HepG2 (cell line): ENCODE measurements around the gene SLC25A48. TPM values are rescaled to one million over a fixed set of nuclear protein-coding genes. Genes with fewer than 3 reads are reported as not detected.

ENCODE experiments used
- CBFB ChIP-seq: sonication (generic); formaldehyde crosslinking; IDR thresholded peaks from 2 replicates; pipeline ENCODE4 v1.4.0; 2020; ENCODE audit warnings: missing genetic modification reagents
- CBX2 ChIP-seq, 2 experiments: fragments of 200-600 bp in 1 of 2; sonication (generic); formaldehyde crosslinking in 1 of 2; IDR thresholded peaks; 2 replicates each; pipeline versions ENCODE4 v1.7.0 to v1.8.1; 2018 to 2022; ENCODE audit warnings: low read depth in 2 of 2, low read length in 1 of 2, mild to moderate bottlenecking in 1 of 2, missing genetic modification reagents in 1 of 2
- GATAD1 ChIP-seq: IDR thresholded peaks from 2 replicates; pipeline ENCODE4 v1.6.1; 2016; ENCODE audit warnings: missing genetic modification reagents, missing compliant biosample characterization
- MZF1 ChIP-seq: sonication (generic); formaldehyde crosslinking; IDR thresholded peaks from 2 replicates; pipeline ENCODE4 v1.8.1; 2023; ENCODE audit warnings: mild to moderate bottlenecking, missing genetic modification reagents, borderline replicate concordance
- NCOA2 ChIP-seq: sonication (generic); formaldehyde crosslinking; IDR thresholded peaks from 2 replicates; pipeline ENCODE4 v1.8.0; 2022; ENCODE audit warnings: inconsistent platforms
- NFKB2 ChIP-seq: sonication (generic); formaldehyde crosslinking; IDR thresholded peaks from 2 replicates; pipeline ENCODE4 v1.4.0; 2020; ENCODE audit warnings: missing genetic modification reagents, borderline replicate concordance
- RFXAP ChIP-seq: sonication (generic); formaldehyde crosslinking; IDR thresholded peaks from 2 replicates; pipeline ENCODE4 v1.4.0; 2020; ENCODE audit warnings: missing genetic modification reagents, borderline replicate concordance
- SMC3 ChIP-seq: IDR thresholded peaks from 2 replicates; pipeline ENCODE4 v1.6.1; 2011; ENCODE audit warnings: low read length, improper control_type of control experiment
- TCF12 ChIP-seq, 2 experiments: fragments of 450-650 bp in 1 of 2; sonication (generic) in 1 of 2; formaldehyde crosslinking in 1 of 2; IDR thresholded peaks; 2 replicates each; pipeline versions ENCODE4 v1.6.1 to v1.8.0; 2017 to 2022; ENCODE audit warnings: antibody characterized with exemption in 1 of 2, mild to moderate bottlenecking in 1 of 2, missing genetic modification reagents in 1 of 2, moderate library complexity in 1 of 2
- U2AF1 ChIP-seq: fragments of 200-400 bp; formaldehyde crosslinking; optimal IDR thresholded peaks from 2 replicates; pipeline ENCODE3; 2017; ENCODE audit warnings: mild to moderate bottlenecking, low read depth, low read length
- ZNF331 ChIP-seq: sonication (generic); formaldehyde crosslinking; IDR thresholded peaks from 2 replicates; pipeline ENCODE4 v1.4.0; 2020; ENCODE audit warnings: missing genetic modification reagents
- ZNF335 ChIP-seq: sonication (generic); formaldehyde crosslinking; IDR thresholded peaks from 2 replicates; pipeline ENCODE4 v1.4.0; 2020; ENCODE audit warnings: missing genetic modification reagents
- ZNF607 ChIP-seq: sonication (generic); formaldehyde crosslinking; IDR thresholded peaks from 2 replicates; pipeline ENCODE4 v1.5.1; 2020; ENCODE audit warnings: missing genetic modification reagents, mild to moderate bottlenecking, borderline replicate concordance
- ZNF615 ChIP-seq: sonication (generic); formaldehyde crosslinking; IDR thresholded peaks from 2 replicates; pipeline ENCODE4 v1.5.0; 2020; ENCODE audit warnings: mild to moderate bottlenecking, missing genetic modification reagents, borderline replicate concordance
- ZNF776 ChIP-seq: sonication (generic); formaldehyde crosslinking; IDR thresholded peaks from 2 replicates; pipeline ENCODE4 v1.4.0; 2020; ENCODE audit warnings: mild to moderate bottlenecking, missing genetic modification reagents
- polyA plus RNA-seq, 8 experiments: library from polyadenylated mRNA; depleted of rRNA in 3 of 8; stranded (reverse) in 7 of 8; unstranded in 1 of 8; fragments of >200 nt; fragmentation: Illumina TruSeq in 4 of 8; extraction: Trizol in 4 of 8; gene quantifications; 2 replicates each; pipeline versions ENCODE4 v1.2.1 to v1.2.3, GENCODE V29; 2011 to 2016; ENCODE audit warnings: low read depth in 4 of 8, missing spikeins in 1 of 8, mixed read lengths in 1 of 8; ENCODE audit not compliant: insufficient read depth in 1 of 8
- total RNA-seq, 5 experiments: library from RNA; depleted of rRNA; stranded (reverse); fragments of >200 nt; fragmentation: Illumina TruSeq; extraction: Trizol; gene quantifications; 2 replicates each; pipeline ENCODE4 v1.2.3, GENCODE V29; 2016; ENCODE audit warnings: low read depth in 1 of 5
- TF ChIP-seq, protein P1 (sequence below): sonication (generic); formaldehyde crosslinking; IDR thresholded peaks from 2 replicates; pipeline ENCODE4 v1.5.0; 2020; ENCODE audit warnings: mild to moderate bottlenecking, missing genetic modification reagents
- TF ChIP-seq, protein P2 (sequence below): sonication (generic); formaldehyde crosslinking; IDR thresholded peaks from 2 replicates; pipeline ENCODE4 v1.5.1; 2020; ENCODE audit warnings: missing genetic modification reagents, mild to moderate bottlenecking, borderline replicate concordance
- TF ChIP-seq, protein P3 (sequence below): sonication (generic); formaldehyde crosslinking; IDR thresholded peaks from 2 replicates; pipeline ENCODE4 v1.5.0; 2020; ENCODE audit warnings: mild to moderate bottlenecking, missing genetic modification reagents

Gene SLC25A48
- total and polyA plus RNA-seq, 2 of the 13 experiments (the other 11 are each of a cell fraction or from before 2014, with no cell fraction given) = 0.17 to 4.5 TPM

DNA sequence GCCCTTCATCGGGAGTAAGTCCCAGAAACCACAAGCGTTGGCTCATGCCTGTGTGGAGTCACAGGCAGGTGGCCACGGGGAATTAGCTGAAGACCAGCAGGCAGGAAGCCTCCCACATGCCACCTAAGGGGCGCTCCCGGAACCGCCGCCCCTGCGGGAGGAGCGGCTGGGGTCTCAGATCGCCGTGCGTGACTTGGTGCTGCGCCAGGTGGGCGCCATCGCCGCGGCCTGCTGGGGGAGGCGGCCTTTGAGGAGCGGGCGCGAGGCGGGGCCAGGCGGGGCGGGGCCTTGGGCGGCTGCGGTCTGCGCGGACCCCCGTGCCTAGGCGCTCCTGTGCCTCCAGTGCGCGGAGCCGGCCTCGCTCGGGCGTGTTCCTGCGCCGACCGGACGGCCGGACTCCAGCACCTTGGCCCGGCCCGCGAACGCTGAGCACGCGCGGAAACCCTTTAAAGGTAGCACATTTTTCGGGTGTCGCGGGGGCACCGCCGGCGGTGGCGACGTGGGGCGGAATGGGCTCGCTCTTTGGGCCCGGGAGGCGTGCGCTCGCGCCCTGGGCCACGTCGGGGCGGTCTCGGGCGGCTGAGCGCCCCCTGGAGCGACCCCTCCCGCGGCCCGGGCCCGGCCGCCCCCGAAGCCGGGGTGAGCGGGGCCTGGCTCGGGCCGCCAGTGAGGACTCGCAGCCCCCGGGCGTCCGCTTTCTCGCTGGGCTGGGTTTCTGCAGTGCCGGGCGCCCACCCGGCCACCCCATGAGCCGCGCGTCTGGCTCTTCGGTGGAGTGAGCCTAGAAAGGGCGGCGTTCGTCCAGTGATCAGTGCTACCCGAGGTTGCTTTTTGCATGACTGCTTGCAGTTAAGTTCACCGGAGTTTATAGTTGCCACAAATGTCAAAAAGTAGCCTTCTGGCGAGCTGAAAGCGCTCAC, 95.8 kb downstream of the SLC25A48 start (continued):
- TF ChIP-seq, protein P1, sequence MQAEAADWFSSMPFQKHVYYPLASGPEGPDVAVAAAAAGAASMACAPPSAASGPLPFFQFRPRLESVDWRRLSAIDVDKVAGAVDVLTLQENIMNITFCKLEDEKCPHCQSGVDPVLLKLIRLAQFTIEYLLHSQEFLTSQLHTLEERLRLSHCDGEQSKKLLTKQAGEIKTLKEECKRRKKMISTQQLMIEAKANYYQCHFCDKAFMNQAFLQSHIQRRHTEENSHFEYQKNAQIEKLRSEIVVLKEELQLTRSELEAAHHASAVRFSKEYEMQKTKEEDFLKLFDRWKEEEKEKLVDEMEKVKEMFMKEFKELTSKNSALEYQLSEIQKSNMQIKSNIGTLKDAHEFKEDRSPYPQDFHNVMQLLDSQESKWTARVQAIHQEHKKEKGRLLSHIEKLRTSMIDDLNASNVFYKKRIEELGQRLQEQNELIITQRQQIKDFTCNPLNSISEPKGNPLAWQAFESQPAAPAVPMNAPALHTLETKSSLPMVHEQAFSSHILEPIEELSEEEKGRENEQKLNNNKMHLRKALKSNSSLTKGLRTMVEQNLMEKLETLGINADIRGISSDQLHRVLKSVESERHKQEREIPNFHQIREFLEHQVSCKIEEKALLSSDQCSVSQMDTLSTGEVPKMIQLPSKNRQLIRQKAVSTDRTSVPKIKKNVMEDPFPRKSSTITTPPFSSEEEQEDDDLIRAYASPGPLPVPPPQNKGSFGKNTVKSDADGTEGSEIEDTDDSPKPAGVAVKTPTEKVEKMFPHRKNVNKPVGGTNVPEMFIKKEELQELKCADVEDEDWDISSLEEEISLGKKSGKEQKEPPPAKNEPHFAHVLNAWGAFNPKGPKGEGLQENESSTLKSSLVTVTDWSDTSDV (CRISPR knock-in tag) = no peak
- TF ChIP-seq CBX2 (IDR thresholded peaks at IDR 0.05; ENCODE audit: low read depth, low read length) (no peak), CBX2 (CRISPR knock-in tag; IDR thresholded peaks at IDR 0.05; ENCODE audit: low read depth) (no peak), ZNF607 (CRISPR knock-in tag) (no peak; the same call in 1 of the 2 replicates), NFKB2 (CRISPR knock-in tag) (peak; percentile 30; the same call in 1 of the 2 replicates), TCF12 (IDR thresholded peaks at IDR 0.05) (no peak), TCF12 (CRISPR knock-in tag; IDR thresholded peaks at IDR 0.05) (no peak), ZNF335 (CRISPR knock-in tag) (no peak), U2AF1 (no peak), ZNF331 (peak; percentile 41), CBFB (CRISPR knock-in tag) (no peak), NCOA2 (CRISPR knock-in tag) (0 out of 2 replicates have a peak, but pooled peaks have one; percentile 13), ZNF776 (no peak; the same call in 1 of the 2 replicates), GATAD1 (CRISPR knock-in tag) (no peak), RFXAP (CRISPR knock-in tag) (no peak), SMC3 (no peak), MZF1 (CRISPR knock-in tag) (no peak), ZNF615 (no peak)
- TF ChIP-seq, protein P2, sequence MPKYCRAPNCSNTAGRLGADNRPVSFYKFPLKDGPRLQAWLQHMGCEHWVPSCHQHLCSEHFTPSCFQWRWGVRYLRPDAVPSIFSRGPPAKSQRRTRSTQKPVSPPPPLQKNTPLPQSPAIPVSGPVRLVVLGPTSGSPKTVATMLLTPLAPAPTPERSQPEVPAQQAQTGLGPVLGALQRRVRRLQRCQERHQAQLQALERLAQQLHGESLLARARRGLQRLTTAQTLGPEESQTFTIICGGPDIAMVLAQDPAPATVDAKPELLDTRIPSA (CRISPR knock-in tag) = no peak
- TF ChIP-seq, protein P3, sequence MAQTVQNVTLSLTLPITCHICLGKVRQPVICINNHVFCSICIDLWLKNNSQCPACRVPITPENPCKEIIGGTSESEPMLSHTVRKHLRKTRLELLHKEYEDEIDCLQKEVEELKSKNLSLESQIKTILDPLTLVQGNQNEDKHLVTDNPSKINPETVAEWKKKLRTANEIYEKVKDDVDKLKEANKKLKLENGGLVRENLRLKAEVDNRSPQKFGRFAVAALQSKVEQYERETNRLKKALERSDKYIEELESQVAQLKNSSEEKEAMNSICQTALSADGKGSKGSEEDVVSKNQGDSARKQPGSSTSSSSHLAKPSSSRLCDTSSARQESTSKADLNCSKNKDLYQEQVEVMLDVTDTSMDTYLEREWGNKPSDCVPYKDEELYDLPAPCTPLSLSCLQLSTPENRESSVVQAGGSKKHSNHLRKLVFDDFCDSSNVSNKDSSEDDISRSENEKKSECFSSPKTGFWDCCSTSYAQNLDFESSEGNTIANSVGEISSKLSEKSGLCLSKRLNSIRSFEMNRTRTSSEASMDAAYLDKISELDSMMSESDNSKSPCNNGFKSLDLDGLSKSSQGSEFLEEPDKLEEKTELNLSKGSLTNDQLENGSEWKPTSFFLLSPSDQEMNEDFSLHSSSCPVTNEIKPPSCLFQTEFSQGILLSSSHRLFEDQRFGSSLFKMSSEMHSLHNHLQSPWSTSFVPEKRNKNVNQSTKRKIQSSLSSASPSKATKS = no peak
